Stimulated activated CD4-positive, alpha-beta T cell treated with anti-CD3 and anti-CD28 coated beads, Interleukin-4, amount 100 ng/mL, for 1 hour (primary cell): Measurements from ENCODE around the gene RASGRP1.

Source experiments
- DNase-seq: peaks from one replicate; pipeline ENCODE4 v3.0.0-alpha.2; 2020

Gene RASGRP1

GRCh38 chr15:38503496-38503895 lies 61.1 kb downstream of the RASGRP1 start:
- no peak for DNase-seq

GRCh38 chr15:38499651-38500050 lies 65.0 kb downstream of the RASGRP1 start:
- no peak for DNase-seq

- DNase-seq = no peak
Observed at GRCh38 chr15:38496151-38496550, 68.5 kb downstream of the RASGRP1 start.

- no peak for DNase-seq
Observed at GRCh38 chr15:38490242-38490922, 74.2 kb downstream of the RASGRP1 start.

- DNase-seq = no peak
Observed at GRCh38 chr15:38487378-38487777, 77.2 kb downstream of the RASGRP1 start.

GRCh38 chr15:38486936-38487335 lies 77.7 kb downstream of the RASGRP1 start:
- DNase-seq = no peak

- no peak for DNase-seq
Observed at GRCh38 chr15:38482572-38482971, 82.0 kb downstream of the RASGRP1 start.

- DNase-seq = no peak
Observed at GRCh38 chr15:38481761-38482160, 82.9 kb downstream of the RASGRP1 start.

GRCh38 chr15:38481113-38481512 lies 83.5 kb downstream of the RASGRP1 start:
- DNase-seq = no peak

- no peak for DNase-seq
Observed at GRCh38 chr15:38479756-38480155, 84.9 kb downstream of the RASGRP1 start.

- DNase-seq = no peak
Observed at GRCh38 chr15:38479266-38479665, 85.3 kb downstream of the RASGRP1 start.

- no peak for DNase-seq
Observed at GRCh38 chr15:38477637-38478036, 87.0 kb downstream of the RASGRP1 start.

- no peak for DNase-seq
Observed at GRCh38 chr15:38476120-38476519, 88.5 kb downstream of the RASGRP1 start.

GRCh38 chr15:38475361-38475760 lies 89.3 kb downstream of the RASGRP1 start:
- DNase-seq = no peak

GRCh38 chr15:38474155-38474757 lies 90.4 kb downstream of the RASGRP1 start:
- no peak for DNase-seq

- DNase-seq = no peak
Observed at GRCh38 chr15:38471974-38472373, 92.6 kb downstream of the RASGRP1 start.

GRCh38 chr15:38470816-38471215 lies 93.8 kb downstream of the RASGRP1 start:
- DNase-seq = no peak

GRCh38 chr15:38464675-38465074 lies 99.9 kb downstream of the RASGRP1 start:
- no peak for DNase-seq

- no peak for DNase-seq
Observed at GRCh38 chr15:38463893-38464292, 100.7 kb downstream of the RASGRP1 start.

GRCh38 chr15:38461066-38461833 lies 103.4 kb downstream of the RASGRP1 start:
- DNase-seq = no peak

GRCh38 chr15:38460543-38460942 lies 104.1 kb downstream of the RASGRP1 start:
- DNase-seq = no peak

GRCh38 chr15:38459480-38459879 lies 105.1 kb downstream of the RASGRP1 start:
- no peak for DNase-seq

GRCh38 chr15:38458646-38459045 lies 106.0 kb downstream of the RASGRP1 start:
- DNase-seq = no peak

GRCh38 chr15:38455092-38455491 lies 109.5 kb downstream of the RASGRP1 start:
- no peak for DNase-seq
